Neural cell (in vitro differentiated cells): Measurements from ENCODE around the gene GREM1. TPM values are rescaled to one million over a fixed set of nuclear protein-coding genes. Genes with fewer than 3 reads are reported as not detected.

Experiments used
- H2AFZ ChIP-seq: fragments of 200-600, 300-800 bp; sonication (generic), shearing (Covaris generic); 2 replicates; pipeline ENCODE4 v1.6.0; 2014; ENCODE audit warnings: low read depth, mild to moderate bottlenecking, antibody characterized with exemption, low read length, moderate library complexity
- H3F3A ChIP-seq: fragments of 200-600 bp; shearing (Covaris generic); 2 replicates; pipeline ENCODE4 v1.6.1; 2016; ENCODE audit warnings: mild to moderate bottlenecking, moderate library complexity, mixed read lengths, antibody characterized with exemption, low read length; ENCODE audit not compliant: insufficient read depth, poor library complexity, severe bottlenecking
- H3K27ac ChIP-seq: fragments of 200-600, 300-800 bp; sonication (generic), shearing (Covaris generic); 2 replicates; pipeline ENCODE4 v1.5.1; 2014; ENCODE audit warnings: mild to moderate bottlenecking, low read length, moderate library complexity
- H3K27me3 ChIP-seq: fragments of 300-800, 200-600 bp; sonication (generic), shearing (Covaris generic); 2 replicates; pipeline ENCODE4 v1.6.0; 2014; ENCODE audit warnings: mild to moderate bottlenecking, low read depth, low read length, moderate library complexity; ENCODE audit not compliant: insufficient read depth
- H3K36me3 ChIP-seq: fragments of 300-800, 200-600 bp; sonication (generic), shearing (Covaris generic); 2 replicates; pipeline ENCODE4 v1.5.1; 2014; ENCODE audit warnings: mild to moderate bottlenecking, antibody characterized with exemption, low read length, moderate library complexity; ENCODE audit not compliant: insufficient read depth
- H3K4me2 ChIP-seq: fragments of 300-800, 200-600 bp; sonication (generic), shearing (Covaris generic); 2 replicates; pipeline ENCODE4 v1.6.0; 2014; ENCODE audit warnings: mild to moderate bottlenecking, low read length
- H3K4me3 ChIP-seq: fragments of 300-800, 200-600 bp; sonication (generic), shearing (Covaris generic); 2 replicates; pipeline ENCODE4 v1.5.1; 2014; ENCODE audit warnings: mild to moderate bottlenecking, low read length, moderate library complexity
- H3K79me2 ChIP-seq: fragments of 200-600 bp; shearing (Covaris generic); replicated peaks from 2 replicates; pipeline ENCODE4 v1.6.0; 2014; ENCODE audit warnings: mild to moderate bottlenecking, low read length, moderate library complexity; ENCODE audit not compliant: insufficient read depth
- H3K9ac ChIP-seq: fragments of 300-800, 200-600 bp; sonication (generic), shearing (Covaris generic); 2 replicates; pipeline ENCODE4 v1.6.1; 2016; ENCODE audit warnings: mild to moderate bottlenecking, low read length, mixed read lengths
- H3K9me2 ChIP-seq: fragments of 200-600 bp; shearing (Covaris generic); 2 replicates; pipeline ENCODE4 v1.6.1; 2016; ENCODE audit warnings: mild to moderate bottlenecking, low read length, mixed read lengths; ENCODE audit not compliant: insufficient read depth
- H3K9me3 ChIP-seq: fragments of 200-600, 300-800 bp; sonication (generic), shearing (Covaris generic); 2 replicates; pipeline ENCODE4 v1.6.1; 2016; ENCODE audit warnings: mild to moderate bottlenecking, mixed run types, low read length, moderate library complexity, mixed read lengths
- H4K20me1 ChIP-seq: fragments of 200-600 bp; shearing (Covaris generic); 2 replicates; pipeline ENCODE4 v1.6.1; 2016; ENCODE audit warnings: mild to moderate bottlenecking, mixed run types; ENCODE audit not compliant: insufficient read depth
- CTCF ChIP-seq: fragments of 450-650 bp; IDR thresholded peaks from 2 replicates; pipeline ENCODE4 v1.5.1; 2014; ENCODE audit warnings: antibody characterized with exemption, mild to moderate bottlenecking, moderate library complexity; ENCODE audit not compliant: poor library complexity, severe bottlenecking
- EP300 ChIP-seq: fragments of 450-650 bp; conservative IDR thresholded peaks from 2 replicates; pipeline ENCODE4 v1.6.1; 2014; ENCODE audit warnings: antibody characterized with exemption, mild to moderate bottlenecking, moderate library complexity; ENCODE audit not compliant: poor library complexity, severe bottlenecking
- EZH2 ChIP-seq: fragments of 200-600, 300-800 bp; shearing (Covaris generic), sonication (generic); IDR thresholded peaks from 2 replicates; pipeline ENCODE4 v1.6.1; 2014; ENCODE audit warnings: antibody characterized with exemption, low read length, borderline replicate concordance, mild to moderate bottlenecking; ENCODE audit not compliant: insufficient read depth, poor library complexity, severe bottlenecking
- MXI1 ChIP-seq: fragments of 450-650 bp; conservative IDR thresholded peaks from 2 replicates; pipeline ENCODE4 v1.6.1; 2014; ENCODE audit warnings: antibody characterized with exemption, mild to moderate bottlenecking; ENCODE audit not compliant: poor library complexity, severe bottlenecking
- POLR2AphosphoS5 ChIP-seq: IDR thresholded peaks from 2 replicates; pipeline ENCODE4 v1.6.1; 2012
- RAD21 ChIP-seq: fragments of 450-650 bp; conservative IDR thresholded peaks from 2 replicates; pipeline ENCODE4 v1.6.1; 2014; ENCODE audit warnings: antibody characterized with exemption, mild to moderate bottlenecking, moderate library complexity
- REST ChIP-seq: IDR thresholded peaks from 2 replicates; pipeline ENCODE4 v1.6.1; 2012; ENCODE audit warnings: borderline replicate concordance
- SMC3 ChIP-seq: fragments of 450-650 bp; conservative IDR thresholded peaks from 2 replicates; pipeline ENCODE4 v1.6.1; 2014; ENCODE audit warnings: antibody characterized with exemption, mild to moderate bottlenecking, moderate library complexity; ENCODE audit not compliant: poor library complexity
- TAF1 ChIP-seq: IDR thresholded peaks from 2 replicates; pipeline ENCODE4 v1.6.1; 2012; ENCODE audit warnings: low read depth
- polyA plus RNA-seq: library from polyadenylated mRNA; depleted of rRNA; stranded (reverse); fragments of >200 nt; gene quantifications from 2 replicates; pipeline ENCODE4 v1.2.3, GENCODE V29; 2014

The GREM1 gene
- polyA plus RNA-seq, 1 donor from 2014 or later, result 0.16 TPM

GRCh38 chr15:32691689-32692038 is 26.1 kb upstream of the GREM1 start:
- H3K9me2 ChIP-seq, result no peaks in the 10 kb centered on the region
- H3K9ac ChIP-seq, result no peak overlapping the region
- no peak overlapping the region for H3K4me3 ChIP-seq
- TF ChIP-seq MXI1 (no peak), TAF1 (no peak)
- no peaks in the 10 kb centered on the region for H3K27me3 ChIP-seq
- no peaks in the 10 kb centered on the region for H3K36me3 ChIP-seq
- no peak overlapping the region for H3K4me2 ChIP-seq
- no peak overlapping the region for H3K27ac ChIP-seq
- H3K9me3 ChIP-seq, result no peaks in the 10 kb centered on the region
- H2AFZ ChIP-seq, result no peak overlapping the region
- H3F3A ChIP-seq, result no peaks in the 10 kb centered on the region
- no peaks in the 10 kb centered on the region for H4K20me1 ChIP-seq
- H3K79me2 ChIP-seq, result no peaks in the 10 kb centered on the region

- Histone ChIP-seq H3K79me2 (no peaks in the 10 kb centered on the region), H3K27ac (no peak overlapping the region), H4K20me1 (no peaks in the 10 kb centered on the region), H3K9me2 (no peaks in the 10 kb centered on the region), H3F3A (no peaks in the 10 kb centered on the region), H3K9ac (no peak overlapping the region), H3K9me3 (no peaks in the 10 kb centered on the region), H3K36me3 (no peaks in the 10 kb centered on the region), H3K4me2 (no peak overlapping the region), H3K27me3 (no peaks in the 10 kb centered on the region), H3K4me3 (no peak overlapping the region), H2AFZ (no peak overlapping the region)
- no peak for TF ChIP-seq EP300
- TF ChIP-seq EZH2, result no peak
These were observed 25.5 kb upstream of the GREM1 start for GRCh38 chr15:32692286-32692685.

GRCh38 chr15:32694222-32694983 is 23.4 kb upstream of the GREM1 start:
- H3K4me3 ChIP-seq, result no peak overlapping the region
- no peaks in the 10 kb centered on the region for H3K27me3 ChIP-seq
- no peaks in the 10 kb centered on the region for H3F3A ChIP-seq
- no peaks in the 10 kb centered on the region for H3K9me3 ChIP-seq
- no peak overlapping the region for H2AFZ ChIP-seq
- no peaks in the 10 kb centered on the region for H3K36me3 ChIP-seq
- no peak overlapping the region for H3K27ac ChIP-seq
- no peaks in the 10 kb centered on the region for H3K79me2 ChIP-seq
- no peak overlapping the region for H3K4me2 ChIP-seq
- H3K9ac ChIP-seq, result no peak overlapping the region
- no peaks in the 10 kb centered on the region for H3K9me2 ChIP-seq
- no peaks in the 10 kb centered on the region for H4K20me1 ChIP-seq
- no peak for TF ChIP-seq MXI1
- no peak for TF ChIP-seq CTCF
- TF ChIP-seq RAD21, result no peak
- no peak for TF ChIP-seq TAF1
- no peak for TF ChIP-seq SMC3
- no peak for TF ChIP-seq EZH2
- no peak for TF ChIP-seq REST
- no peak for TF ChIP-seq POLR2AphosphoS5
- no peak for TF ChIP-seq EP300
